K562 (cell line): ENCODE results near the gene ARID3B. TPM values are rescaled to one million over a fixed set of nuclear protein-coding genes. Genes with fewer than 3 reads are reported as not detected.

Experiments
- ATAC-seq: fragments of 200-7000 bp; cut with Tn5 transposase; 3 replicates; pipeline ENCODE4 v1.9.1; 2020; ENCODE audit warnings: moderate library complexity
- BruUV-seq: library from RNA; stranded (reverse); fragments of 400-500 nt; replicated peaks from 2 replicates; lab custom pipeline; 2021; lab: Mats Ljungman, UMichigan
- CTCF ChIA-PET: fragments of 300-600 bp; formaldehyde crosslinking; extraction: SDS; loops from one replicate; lab custom pipeline; 2021; ENCODE audit warnings: low intra/inter-chr PET ratio; lab: Yijun Ruan, JAX
- POLR2A ChIA-PET: fragments of 300-600, 350-650 bp; sonication (Branson Sonifier 250); formaldehyde crosslinking; extraction: SDS; loops from one replicate; lab custom pipeline; 2021; ENCODE audit warnings: antibody characterized with exemption, inconsistent platforms; lab: Yijun Ruan, JAX
- DNase-seq, 4 experiments: peaks; one replicate each; pipeline versions ENCODE4 v3.0.0 to v3.0.0-alpha.2; 2011 to 2018; ENCODE audit warnings: low spot score in 3 of 4, mixed read lengths in 3 of 4; ENCODE audit errors: extremely low read depth in 1 of 4
- FAIRE-seq: peaks from 2 replicates; lab custom pipeline; 2011; peaks lifted over from hg19 to GRCh38; lab: Jason Lieb, UNC
- H2AFZ ChIP-seq: 2 replicates; pipeline ENCODE4 v1.6.0; 2011; ENCODE audit warnings: low read depth, low read length, control low read depth, inconsistent platforms
- H3K27ac ChIP-seq: fragments of 200-600 bp; 3 replicates; pipeline ENCODE4 v1.8.0; 2011; ENCODE audit warnings: low read depth, mild to moderate bottlenecking, control low read depth, inconsistent platforms, low read length, moderate library complexity, mixed read lengths; ENCODE audit errors: extremely low read depth
- H3K27me3 ChIP-seq, 2 experiments: fragments of 300-600 bp in 1 of 2; 2 replicates in 1 of 2; 3 replicates in 1 of 2; pipeline versions ENCODE4 v1.6.0 to v1.8.0; 2011; ENCODE audit warnings: inconsistent platforms in 2 of 2, low read length in 2 of 2, mild to moderate bottlenecking in 1 of 2, mixed read lengths in 1 of 2, moderate library complexity in 1 of 2; ENCODE audit not compliant: control insufficient read depth in 2 of 2, insufficient read depth in 2 of 2
- H3K36me3 ChIP-seq: fragments of 300-600 bp; 3 replicates; pipeline ENCODE4 v1.8.0; 2011; ENCODE audit warnings: mild to moderate bottlenecking, low read length, inconsistent platforms; ENCODE audit not compliant: control insufficient read depth, insufficient read depth
- H3K4me1 ChIP-seq, 2 experiments: fragments of 200-600 bp in 1 of 2; replicated peaks in 1 of 2; 2 replicates in 1 of 2; 3 replicates in 1 of 2; pipeline versions ENCODE4 v1.5.1 to v1.8.0; 2011; ENCODE audit warnings: inconsistent platforms in 2 of 2, low read length in 2 of 2, mild to moderate bottlenecking in 1 of 2, mixed read lengths in 1 of 2, moderate library complexity in 1 of 2; ENCODE audit not compliant: control insufficient read depth in 2 of 2, insufficient read depth in 2 of 2
- H3K4me2 ChIP-seq: 2 replicates; pipeline ENCODE4 v1.6.1; 2011; ENCODE audit warnings: low read length, control low read depth, inconsistent platforms, mixed read lengths; ENCODE audit not compliant: insufficient read depth
- H3K4me3 ChIP-seq: fragments of 200-600 bp; sonication (generic), shearing (Covaris generic); 2 replicates; pipeline ENCODE4 v1.5.1; 2016; ENCODE audit warnings: control low read depth, inconsistent platforms
- H3K79me2 ChIP-seq: fragments of 200-600 bp; 3 replicates; pipeline ENCODE4 v1.8.0; 2011; ENCODE audit warnings: low read length, inconsistent platforms; ENCODE audit not compliant: control insufficient read depth, insufficient read depth
- H3K9ac ChIP-seq, 2 experiments: 2 replicates each; pipeline versions ENCODE4 v1.6.0 to v1.6.1; 2011; ENCODE audit warnings: low read depth in 2 of 2, low read length in 2 of 2, control low read depth in 1 of 2, inconsistent platforms in 1 of 2, mild to moderate bottlenecking in 1 of 2, mixed read lengths in 1 of 2; ENCODE audit not compliant: insufficient read depth in 1 of 2
- H3K9me1 ChIP-seq: one replicate; pipeline ENCODE4 v1.6.0; 2011; ENCODE audit warnings: inconsistent platforms, mild to moderate bottlenecking, low read length, moderate library complexity; ENCODE audit not compliant: control insufficient read depth, insufficient read depth
- H3K9me3 ChIP-seq: replicated peaks from 2 replicates; pipeline ENCODE4 v1.5.1; 2011; ENCODE audit warnings: low read depth, low read length, inconsistent platforms; ENCODE audit not compliant: control insufficient read depth, insufficient read depth
- H4K20me1 ChIP-seq: replicated peaks from 2 replicates; pipeline ENCODE4 v1.6.1; 2011; ENCODE audit warnings: low read length, inconsistent platforms, mixed read lengths; ENCODE audit not compliant: control insufficient read depth, insufficient read depth
- ATF4 ChIP-seq: fragments of 450-650 bp; formaldehyde crosslinking; IDR thresholded peaks from 2 replicates; pipeline ENCODE4 v1.4.0; 2022; ENCODE audit warnings: mild to moderate bottlenecking, moderate library complexity
- EP400 ChIP-seq: fragments of 450-650 bp; IDR thresholded peaks from 2 replicates; pipeline ENCODE4 v1.6.1; 2017; ENCODE audit warnings: antibody characterized with exemption, mild to moderate bottlenecking, moderate library complexity
- FOXA1 ChIP-seq: fragments of 450-650 bp; IDR thresholded peaks from 2 replicates; pipeline ENCODE4 v1.6.1; 2016; ENCODE audit warnings: mild to moderate bottlenecking, borderline replicate concordance
- FOXA3 ChIP-seq, 2 experiments: fragments of 450-650 bp in 1 of 2; sonication (generic) in 1 of 2; formaldehyde crosslinking; IDR thresholded peaks in 1 of 2; conservative IDR thresholded peaks in 1 of 2; 2 replicates each; pipeline versions ENCODE4 v1.4.0 to v1.8.0; 2020 to 2022; ENCODE audit warnings: mild to moderate bottlenecking in 2 of 2, missing genetic modification reagents in 1 of 2
- FOXM1 ChIP-seq, 2 experiments: fragments of 450-650 bp in 1 of 2; sonication (generic) in 1 of 2; formaldehyde crosslinking in 1 of 2; IDR thresholded peaks; 2 replicates each; pipeline versions ENCODE4 v1.6.1 to v1.9.0; 2017 to 2022; ENCODE audit warnings: low read depth in 2 of 2, mild to moderate bottlenecking in 2 of 2, missing genetic modification reagents in 1 of 2, moderate library complexity in 1 of 2
- KLF6 ChIP-seq: fragments of 250-450 bp; sonication (Bioruptor Pico); IDR thresholded peaks from 2 replicates; pipeline ENCODE4 v1.4.0; 2020; ENCODE audit warnings: mild to moderate bottlenecking, moderate library complexity, borderline replicate concordance
- RFX1 ChIP-seq: fragments of 450-650 bp; IDR thresholded peaks from 2 replicates; pipeline ENCODE4 v1.6.1; 2016; ENCODE audit warnings: mild to moderate bottlenecking, moderate library complexity
- SUPT5H ChIP-seq: fragments of 450-650 bp; IDR thresholded peaks from 2 replicates; pipeline ENCODE4 v1.6.1; 2016
- ZNF197 ChIP-seq: fragments of 200-800 bp; sonication (Bioruptor generic); IDR thresholded peaks from 2 replicates; pipeline ENCODE4 v1.6.1; 2016; ENCODE audit warnings: low read depth, missing genetic modification characterization, missing compliant biosample characterization
- ZNF41 ChIP-seq: fragments of 250-450 bp; sonication (Bioruptor Pico); conservative IDR thresholded peaks from 2 replicates; pipeline ENCODE4 v1.4.0; 2020; ENCODE audit warnings: mild to moderate bottlenecking
- WGBS: fragments of 100-300 bp; shearing (Covaris generic); methylation state at CpG from one replicate; pipeline ENCODE4 v1.1.6; 2016; ENCODE audit warnings: low coverage, mixed read lengths; ENCODE audit not compliant: insufficient coverage; ENCODE audit errors: missing lambda C conversion rate; 5-methylcytosine and 5-hydroxymethylcytosine counted together
- in situ Hi-C: fragments of 300-500 bp; cut with MboI; formaldehyde crosslinking; loops from 4 replicates; pipeline ENCODE4 v1.15.0; 2018; ENCODE audit warnings: inconsistent platforms, mixed read lengths
- intact Hi-C: fragments of 100-400 bp; cut with micrococcal nuclease; formaldehyde crosslinking; loops from 2 replicates; pipeline ENCODE4 v1.14.2; 2022
- polyA plus RNA-seq, 8 experiments: library from polyadenylated mRNA; depleted of rRNA in 4 of 8; stranded (reverse) in 5 of 8; unstranded in 3 of 8; fragments of >200 nt; fragmentation: Nextera tagmentation in 2 of 8; fragmentation: Illumina TruSeq in 1 of 8; extraction: Ambion mirVana in 2 of 8; extraction: Trizol in 1 of 8; gene quantifications; 2 replicates each; pipeline versions ENCODE4 v1.2.1 to v1.2.3, GENCODE V29; 2011 to 2014; ENCODE audit warnings: inconsistent platforms in 1 of 8, missing spikeins in 1 of 8
- total RNA-seq, 7 experiments: library from RNA; depleted of rRNA in 6 of 7; stranded (reverse); fragments of >200 nt in 6 of 7; fragmentation: Illumina TruSeq in 2 of 7; extraction: Trizol in 2 of 7; gene quantifications; 2 replicates each; pipeline versions ENCODE4 v1.2.1 to v1.2.3, GENCODE V29; 2011 to 2021; ENCODE audit warnings: low replicate concordance in 1 of 7

The ARID3B gene
- total and polyA plus RNA-seq, 9 of the 15 experiments (the other 6 are each of a cell fraction or from before 2014, with no cell fraction given) = 0.32 to 15.1 (median 7.1) TPM

- ChIA-PET CTCF (no interaction called here), POLR2A (no interaction called here)
- FAIRE-seq = no peak
- no peak overlapping the region for H3K4me2 ChIP-seq
- DNase-seq = no peak
- WGBS = 55% methylated on average over 3 of the region's 3 CpGs
- intact Hi-C loops = no loop called here
- no peaks in the 10 kb centered on the region for H3K9me1 ChIP-seq
- no peak overlapping the region for H3K4me3 ChIP-seq
- H3K9me3 ChIP-seq = no peaks in the 10 kb centered on the region
- TF ChIP-seq FOXA1 (no peak), FOXM1 (IDR thresholded peaks at IDR 0.05; ENCODE audit: low read depth) (no peak), FOXM1 (CRISPR knock-in tag; IDR thresholded peaks at IDR 0.05; ENCODE audit: low read depth) (no peak), ATF4 (CRISPR knock-in tag) (no peak), KLF6 (CRISPR knock-in tag) (no peak), EP400 (no peak), ZNF197 (CRISPR knock-in tag) (no peak), FOXA3 (CRISPR knock-in tag; conservative IDR thresholded peaks at IDR 0.05 in 1 of 2, IDR thresholded peaks at IDR 0.05 in 1 of 2) (no peak), RFX1 (no peak), ZNF41 (CRISPR knock-in tag) (no peak), SUPT5H (no peak)
- H3K36me3 ChIP-seq = peaks cover 4% of the 10 kb centered on the region; the same call in 1 of the 3 replicates
- no peak overlapping the region for H3K27ac ChIP-seq
- BruUV-seq = no TSS peak
- H3K79me2 ChIP-seq = no peaks in the 10 kb centered on the region
- no peak for ATAC-seq
- in situ Hi-C loops = no loop called here
- no peak overlapping the region for H2AFZ ChIP-seq
- H3K27me3 ChIP-seq = no peaks in the 10 kb centered on the region
- H4K20me1 ChIP-seq = no peaks in the 10 kb centered on the region
- H3K4me1 ChIP-seq = no peaks in the 10 kb centered on the region; a peak in 1 of 5 replicates
- H3K9ac ChIP-seq = no peak overlapping the region
Observed at GRCh38 chr15:74496648-74497047, 44.4 kb upstream of the ARID3B start.
